HEK293 (cell line): ENCODE data around the gene ATOH1.

Experiments used
- CTCF ChIA-PET: fragments of 350-600 bp; formaldehyde crosslinking; extraction: SDS; loops from one replicate; lab custom pipeline; 2021; ENCODE audit warnings: antibody characterized with exemption; lab: Yijun Ruan, JAX
- POLR2A ChIA-PET: fragments of 300-600 bp; formaldehyde crosslinking; extraction: SDS; loops from one replicate; lab custom pipeline; 2020; ENCODE audit warnings: antibody characterized with exemption, inconsistent platforms; lab: Yijun Ruan, JAX
- H3K27ac ChIP-seq: fragments of 200-500 bp; sonication (Bioruptor generic); 2 replicates; pipeline ENCODE4 v1.5.1; 2014; ENCODE audit warnings: low read depth, low read length, control low read depth, inconsistent platforms; ENCODE audit errors: extremely low read depth
- H3K36me3 ChIP-seq, 2 experiments: fragments of 200-500 bp in 1 of 2; sonication (Bioruptor generic) in 1 of 2; 1 replicate in 1 of 2; 2 replicates in 1 of 2; pipeline ENCODE4 v1.5.1; 2014 to 2017; ENCODE audit warnings: inconsistent platforms in 2 of 2, low read length in 2 of 2; ENCODE audit not compliant: control insufficient read depth in 2 of 2, insufficient read depth in 1 of 2
- H3K4me1 ChIP-seq: fragments of 200-500 bp; sonication (Bioruptor generic); 2 replicates; pipeline ENCODE4 v1.5.1; 2014; ENCODE audit warnings: mild to moderate bottlenecking, low read length, inconsistent platforms; ENCODE audit not compliant: control insufficient read depth, insufficient read depth
- H3K4me3 ChIP-seq: 2 replicates; pipeline ENCODE4 v1.5.1; 2011; ENCODE audit warnings: low read depth, mild to moderate bottlenecking, control low read depth, low read length, moderate library complexity
- H3K9me3 ChIP-seq: fragments of 200-500 bp; sonication (Bioruptor generic); 2 replicates; pipeline ENCODE4 v1.5.1; 2014; ENCODE audit warnings: low read depth, low read length, inconsistent platforms; ENCODE audit not compliant: control insufficient read depth, insufficient read depth
- ZFP37 ChIP-seq: fragments of 450-650 bp; formaldehyde crosslinking; IDR thresholded peaks from 2 replicates; pipeline ENCODE4 v1.5.1; 2016; ENCODE audit warnings: missing biosample characterization, missing genetic modification characterization
- ZNF266 ChIP-seq: fragments of 450-650 bp; formaldehyde crosslinking; IDR thresholded peaks from 2 replicates; pipeline ENCODE4 v1.5.1; 2016; ENCODE audit warnings: missing biosample characterization, missing genetic modification characterization, low read depth
- ZNF529 ChIP-seq: fragments of 450-650 bp; formaldehyde crosslinking; IDR thresholded peaks from 2 replicates; pipeline ENCODE4 v1.5.1; 2017; ENCODE audit warnings: missing genetic modification characterization, missing biosample characterization; ENCODE audit not compliant: insufficient replicate concordance
- ZNF701 ChIP-seq: fragments of 450-650 bp; formaldehyde crosslinking; IDR thresholded peaks from 2 replicates; pipeline ENCODE4 v1.5.1; 2016; ENCODE audit warnings: missing biosample characterization, missing genetic modification characterization
- TF ChIP-seq, protein P1 (sequence below): fragments of 450-650 bp; formaldehyde crosslinking; IDR thresholded peaks from 2 replicates; pipeline ENCODE4 v1.5.1; 2016; ENCODE audit warnings: missing biosample characterization, missing genetic modification characterization
- TF ChIP-seq, protein P2 (sequence below): fragments of 450-650 bp; formaldehyde crosslinking; IDR thresholded peaks from 2 replicates; pipeline ENCODE4 v1.5.1; 2017; ENCODE audit warnings: missing biosample characterization, missing genetic modification characterization
- TF ChIP-seq, protein P3 (sequence below): fragments of 450-650 bp; formaldehyde crosslinking; IDR thresholded peaks from 2 replicates; pipeline ENCODE4 v1.5.1; 2016; ENCODE audit warnings: missing biosample characterization, missing genetic modification characterization
- TF ChIP-seq, protein P4 (sequence below): fragments of 450-650 bp; formaldehyde crosslinking; IDR thresholded peaks from 2 replicates; pipeline ENCODE4 v1.5.1; 2016; ENCODE audit warnings: missing biosample characterization, missing genetic modification characterization

The ATOH1 gene

GRCh38 chr4:93878566-93878965, 50.0 kb downstream of the ATOH1 start (continued):
- TF ChIP-seq, protein P1, sequence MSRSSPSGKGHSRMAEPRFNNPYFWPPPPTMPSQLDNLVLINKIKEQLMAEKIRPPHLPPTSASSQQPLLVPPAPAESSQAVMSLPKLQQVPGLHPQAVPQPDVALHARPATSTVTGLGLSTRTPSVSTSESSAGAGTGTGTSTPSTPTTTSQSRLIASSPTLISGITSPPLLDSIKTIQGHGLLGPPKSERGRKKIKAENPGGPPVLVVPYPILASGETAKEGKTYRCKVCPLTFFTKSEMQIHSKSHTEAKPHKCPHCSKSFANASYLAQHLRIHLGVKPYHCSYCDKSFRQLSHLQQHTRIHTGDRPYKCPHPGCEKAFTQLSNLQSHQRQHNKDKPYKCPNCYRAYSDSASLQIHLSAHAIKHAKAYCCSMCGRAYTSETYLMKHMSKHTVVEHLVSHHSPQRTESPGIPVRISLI: no peak

- H3K9me3 ChIP-seq: no peaks in the 10 kb centered on the region
- no peaks in the 10 kb centered on the region for H3K36me3 ChIP-seq
- no peak overlapping the region for H3K4me3 ChIP-seq
- ChIA-PET POLR2A (no interaction called here), CTCF (no interaction called here)
- H3K27ac ChIP-seq: no peak overlapping the region
- no peaks in the 10 kb centered on the region for H3K4me1 ChIP-seq
- TF ChIP-seq ZNF266: no peak
- no peak for TF ChIP-seq ZNF701 (tag by site-specific recombination)
- no peak for TF ChIP-seq ZNF529 (tag by site-specific recombination)
- TF ChIP-seq, protein P2, sequence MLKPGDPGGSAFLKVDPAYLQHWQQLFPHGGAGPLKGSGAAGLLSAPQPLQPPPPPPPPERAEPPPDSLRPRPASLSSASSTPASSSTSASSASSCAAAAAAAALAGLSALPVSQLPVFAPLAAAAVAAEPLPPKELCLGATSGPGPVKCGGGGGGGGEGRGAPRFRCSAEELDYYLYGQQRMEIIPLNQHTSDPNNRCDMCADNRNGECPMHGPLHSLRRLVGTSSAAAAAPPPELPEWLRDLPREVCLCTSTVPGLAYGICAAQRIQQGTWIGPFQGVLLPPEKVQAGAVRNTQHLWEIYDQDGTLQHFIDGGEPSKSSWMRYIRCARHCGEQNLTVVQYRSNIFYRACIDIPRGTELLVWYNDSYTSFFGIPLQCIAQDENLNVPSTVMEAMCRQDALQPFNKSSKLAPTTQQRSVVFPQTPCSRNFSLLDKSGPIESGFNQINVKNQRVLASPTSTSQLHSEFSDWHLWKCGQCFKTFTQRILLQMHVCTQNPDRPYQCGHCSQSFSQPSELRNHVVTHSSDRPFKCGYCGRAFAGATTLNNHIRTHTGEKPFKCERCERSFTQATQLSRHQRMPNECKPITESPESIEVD (tag by site-specific recombination): no peak
- TF ChIP-seq ZFP37: no peak
- TF ChIP-seq, protein P3, sequence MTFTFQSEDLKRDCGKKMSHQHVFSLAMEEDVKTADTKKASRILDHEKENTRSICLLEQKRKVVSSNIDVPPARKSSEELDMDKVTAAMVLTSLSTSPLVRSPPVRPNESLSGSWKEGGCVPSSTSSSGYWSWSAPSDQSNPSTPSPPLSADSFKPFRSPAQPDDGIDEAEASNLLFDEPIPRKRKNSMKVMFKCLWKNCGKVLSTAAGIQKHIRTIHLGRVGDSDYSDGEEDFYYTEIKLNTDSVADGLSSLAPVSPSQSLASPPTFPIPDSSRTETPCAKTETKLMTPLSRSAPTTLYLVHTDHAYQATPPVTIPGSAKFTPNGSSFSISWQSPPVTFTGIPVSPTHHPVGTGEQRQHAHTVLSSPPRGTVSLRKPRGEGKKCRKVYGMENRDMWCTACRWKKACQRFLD (tag by site-specific recombination): no peak
- TF ChIP-seq, protein P4, sequence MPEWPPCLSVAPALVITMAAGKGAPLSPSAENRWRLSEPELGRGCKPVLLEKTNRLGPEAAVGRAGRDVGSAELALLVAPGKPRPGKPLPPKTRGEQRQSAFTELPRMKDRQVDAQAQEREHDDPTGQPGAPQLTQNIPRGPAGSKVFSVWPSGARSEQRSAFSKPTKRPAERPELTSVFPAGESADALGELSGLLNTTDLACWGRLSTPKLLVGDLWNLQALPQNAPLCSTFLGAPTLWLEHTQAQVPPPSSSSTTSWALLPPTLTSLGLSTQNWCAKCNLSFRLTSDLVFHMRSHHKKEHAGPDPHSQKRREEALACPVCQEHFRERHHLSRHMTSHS: no peak
Observed at GRCh38 chr4:93879919-93880318, 51.4 kb downstream of the ATOH1 start.
